ENCODE results near the gene ZNF396. TPM values are rescaled to one million over a fixed set of nuclear protein-coding genes. Genes with fewer than 3 reads are reported as not detected.

The ZNF396 gene
- polyA plus RNA-seq, 3 donors = 1.0 to 1.9 (median 1.1) TPM

GRCh38 chr18:35322486-35323458 lies 54.4 kb downstream of the ZNF396 start:
- Histone ChIP-seq H2AFZ (ENCODE audit: insufficient read depth, low read depth, low read length, poor library complexity, severe bottlenecking) (no peak overlapping the region), H3K36me3 (replicated peaks in 1 of 2; ENCODE audit: control insufficient read depth in 1 of 2, insufficient read depth in 2 of 2, low read length in 2 of 2) (no peaks in the 10 kb centered on the region), H3K79me2 (ENCODE audit: insufficient read depth, low read length) (no peaks in the 10 kb centered on the region), H3K27me3 (ENCODE audit: control insufficient read depth in 2 of 2, insufficient read depth in 2 of 2, low read length in 2 of 2) (no peaks in the 10 kb centered on the region), H3K27ac (ENCODE audit: low read depth in 1 of 2, low read length in 2 of 2) (no peak overlapping the region), H3K4me1 (ENCODE audit: control insufficient read depth in 1 of 2, insufficient read depth in 2 of 2, low read length in 2 of 2) (no peaks in the 10 kb centered on the region), H4K20me1 (ENCODE audit: insufficient read depth, low read length) (no peaks in the 10 kb centered on the region), H3K9ac (ENCODE audit: insufficient read depth, low read length, poor library complexity, severe bottlenecking) (no peak overlapping the region), H3K4me3 (replicated peaks in 1 of 3; ENCODE audit: low read depth in 2 of 3, low read length in 3 of 3) (no peak overlapping the region), H3K9me3 (replicated peaks in 1 of 2; ENCODE audit: control insufficient read depth in 1 of 2, insufficient read depth in 1 of 2, low read length in 2 of 2) (no peaks in the 10 kb centered on the region), H3K4me2 (replicated peaks; ENCODE audit: extremely low read depth, low read length, poor library complexity, severe bottlenecking) (no peak overlapping the region)
- WGBS (ENCODE audit: insufficient coverage) = no CpG with 5 or more reads among the region's 3 CpGs
- intact Hi-C loops (cut with micrococcal nuclease) = no loop called here
- TF ChIP-seq CTCF (IDR thresholded peaks at IDR 0.05) = no peak
- H3K27ac Mint-ChIP-seq = no peak overlapping the region
- no peak for DNase-seq
- H3K27me3 Mint-ChIP-seq (ENCODE audit: low read depth in 3 of 3) = peaks cover 0 to 1% (median 0%) of the 10 kb centered on the region in 3 donors
- peaks cover 0 to 5% (median 0%) of the 10 kb centered on the region in 7 donors for H3K9me3 Mint-ChIP-seq
- H3K36me3 Mint-ChIP-seq = no peaks in the 10 kb centered on the region
- H3K4me3 Mint-ChIP-seq = no peak overlapping the region
- no peaks in the 10 kb centered on the region for H3K4me1 Mint-ChIP-seq

Other genes starting within 250 kb of the ZNF396 start
- gene ZNF397, start 136.3 kb downstream of the ZNF396 start, polyA plus RNA-seq = 1 to 10 TPM; 3.6 to 6.6 (median 3.6) TPM
- 1 to 10 TPM; 1.3 to 3.2 (median 1.7) TPM for gene ZSCAN30, start 87.1 kb downstream of the ZNF396 start, polyA plus RNA-seq
- gene ZNF24, start 32.9 kb downstream of the ZNF396 start, polyA plus RNA-seq = 10 to 100 TPM; 12.9 to 64.4 (median 54.3) TPM
- 10 to 100 TPM; 17.7 to 27.9 (median 22.3) TPM for gene INO80C, start 120.6 kb upstream of the ZNF396 start, polyA plus RNA-seq
- gene GALNT1, start 204.4 kb upstream of the ZNF396 start, polyA plus RNA-seq = 10 to 100 TPM; 16.8 to 58.5 (median 22.9) TPM

Data from CD14-positive monocyte (primary cell).